ENCODE data around the gene TWIST2.

GRCh38 chr2:238876232-238876630, 28.3 kb downstream of the TWIST2 start:
- TF ChIP-seq POLR2A (IDR thresholded peaks at IDR 0.05) (no peak), CTCF (IDR thresholded peaks at IDR 0.05) (no peak)

Measured in tibial nerve (tissue), 3 donors.